ENCODE data around the gene RBFOX2.

GRCh38 chr22:35811670-35812069 lies 217.0 kb downstream of the RBFOX2 start:
- TF ChIP-seq CTCF (IDR thresholded peaks at IDR 0.05) (no peak), POLR2A (IDR thresholded peaks at IDR 0.05) (no peak)
